Measurements from ENCODE around the gene DMAC2. TPM values are rescaled to one million over a fixed set of nuclear protein-coding genes. Genes with fewer than 3 reads are reported as not detected.

DMAC2 gene
- total RNA-seq, 1 experiment from 2014 or later, result 77.6 TPM

DNA sequence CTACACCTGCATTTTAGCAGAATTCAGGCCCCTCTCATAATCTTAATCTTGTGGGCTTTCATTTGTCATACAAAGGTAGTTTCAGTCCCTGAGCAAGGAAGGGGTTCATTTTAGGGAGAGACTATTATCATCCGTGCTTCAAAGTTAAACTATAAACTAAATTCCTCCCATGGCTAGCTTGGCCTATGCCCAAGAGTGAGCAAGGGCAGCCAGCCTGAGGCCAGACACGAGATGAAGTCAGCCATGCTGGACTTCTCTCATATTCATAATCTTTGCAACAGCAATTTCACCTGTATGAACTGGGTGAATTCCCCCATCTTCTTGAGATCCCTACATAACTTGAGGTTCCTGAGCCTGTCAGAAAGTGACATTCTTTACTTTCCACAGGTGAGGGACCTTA, 16.2 kb upstream of the DMAC2 start:
- Mint-ChIP-seq H3K27ac (no peak overlapping the region), H3K4me1 (no peaks in the 10 kb centered on the region), H3K36me3 (no peaks in the 10 kb centered on the region), H3K9me3 (peaks cover 15% of the 10 kb centered on the region), H3K27me3 (ENCODE audit: low read depth) (peaks cover 55% of the 10 kb centered on the region), H3K4me3 (no peak overlapping the region)
- no peak for DNase-seq (ENCODE audit: low spot score)
- no peak for ATAC-seq
- ChIA-PET CTCF (interaction anchor here (2.4 to 3.1 kb wide), 2 partner anchors 107 to 115 kb away, joined by 12 read pairs; no protein-coding TSS in a partner anchor), POLR2A (no interaction called here)
- TF ChIP-seq TEAD4 (CRISPR knock-in tag; IDR thresholded peaks at IDR 0.05) (no peak), EMX1 (CRISPR knock-in tag; IDR thresholded peaks at IDR 0.05) (no peak), NFE2L1 (CRISPR knock-in tag; IDR thresholded peaks at IDR 0.05) (no peak), ZNF263 (CRISPR knock-in tag; IDR thresholded peaks at IDR 0.05; ENCODE audit: low read depth) (no peak), CREM (CRISPR knock-in tag; IDR thresholded peaks at IDR 0.05) (no peak), ZNF317 (CRISPR knock-in tag; IDR thresholded peaks at IDR 0.05; ENCODE audit: borderline replicate concordance, low read depth) (no peak), ZNF671 (CRISPR knock-in tag; IDR thresholded peaks at IDR 0.05) (no peak)
- TF ChIP-seq, protein P1, sequence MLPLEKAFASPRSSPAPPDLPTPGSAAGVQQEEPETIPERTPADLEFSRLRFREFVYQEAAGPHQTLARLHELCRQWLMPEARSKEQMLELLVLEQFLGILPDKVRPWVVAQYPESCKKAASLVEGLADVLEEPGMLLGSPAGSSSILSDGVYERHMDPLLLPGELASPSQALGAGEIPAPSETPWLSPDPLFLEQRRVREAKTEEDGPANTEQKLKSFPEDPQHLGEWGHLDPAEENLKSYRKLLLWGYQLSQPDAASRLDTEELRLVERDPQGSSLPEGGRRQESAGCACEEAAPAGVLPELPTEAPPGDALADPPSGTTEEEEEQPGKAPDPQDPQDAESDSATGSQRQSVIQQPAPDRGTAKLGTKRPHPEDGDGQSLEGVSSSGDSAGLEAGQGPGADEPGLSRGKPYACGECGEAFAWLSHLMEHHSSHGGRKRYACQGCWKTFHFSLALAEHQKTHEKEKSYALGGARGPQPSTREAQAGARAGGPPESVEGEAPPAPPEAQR (CRISPR knock-in tag; IDR thresholded peaks at IDR 0.05), result no peak
- TF ChIP-seq, protein P2, sequence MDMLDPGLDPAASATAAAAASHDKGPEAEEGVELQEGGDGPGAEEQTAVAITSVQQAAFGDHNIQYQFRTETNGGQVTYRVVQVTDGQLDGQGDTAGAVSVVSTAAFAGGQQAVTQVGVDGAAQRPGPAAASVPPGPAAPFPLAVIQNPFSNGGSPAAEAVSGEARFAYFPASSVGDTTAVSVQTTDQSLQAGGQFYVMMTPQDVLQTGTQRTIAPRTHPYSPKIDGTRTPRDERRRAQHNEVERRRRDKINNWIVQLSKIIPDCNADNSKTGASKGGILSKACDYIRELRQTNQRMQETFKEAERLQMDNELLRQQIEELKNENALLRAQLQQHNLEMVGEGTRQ (CRISPR knock-in tag; IDR thresholded peaks at IDR 0.05), result no peak

DNA sequence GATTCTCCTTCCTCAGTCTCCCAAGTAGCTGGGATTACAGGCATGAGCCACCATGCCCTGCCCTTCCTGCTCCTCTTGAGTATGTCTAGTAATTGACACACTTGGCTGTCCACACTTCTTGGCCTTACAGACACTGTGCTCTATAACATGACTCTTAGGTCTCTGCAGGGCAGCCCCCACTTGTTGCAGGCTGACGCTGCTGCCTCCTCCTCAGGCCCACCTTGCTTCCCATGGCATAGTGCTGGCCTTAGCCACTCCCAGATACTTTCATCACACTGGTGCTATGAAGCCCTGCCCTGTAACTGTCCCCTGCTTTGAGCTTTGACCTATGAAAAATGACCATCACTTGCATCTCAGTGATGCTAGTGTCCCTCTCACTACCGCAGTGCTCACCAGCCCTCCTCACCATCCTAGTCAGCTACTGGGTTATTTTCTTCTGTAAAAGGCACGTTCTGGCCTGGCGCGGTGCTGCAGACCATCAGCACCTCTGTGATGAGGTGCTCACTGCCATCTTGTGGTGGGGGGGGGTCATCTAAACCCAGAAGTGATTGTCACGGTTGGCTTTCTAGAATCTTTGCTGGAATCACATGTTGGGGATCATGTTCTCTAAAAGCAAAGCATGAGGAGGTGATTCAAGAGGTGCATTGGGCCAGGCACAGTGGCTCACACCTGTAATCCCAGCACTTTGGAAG, 13.0 kb upstream of the DMAC2 start:
- peaks cover 3% of the 10 kb centered on the region for H3K4me1 Mint-ChIP-seq
- H3K4me3 Mint-ChIP-seq, result no peak overlapping the region
- H3K36me3 Mint-ChIP-seq, result no peaks in the 10 kb centered on the region
- ATAC-seq (peak; percentile 15; the same call in 1 of the 2 replicates), DNase-seq (ENCODE audit: low spot score) (no peak)
- peaks cover 69% of the 10 kb centered on the region for H3K27me3 Mint-ChIP-seq (ENCODE audit: low read depth)
- ChIA-PET POLR2A (no interaction called here), CTCF (interaction anchor here (0.8 to 10.4 kb wide), 3 partner anchors 13 to 120 kb away, joined by 3 to 310 read pairs (median 4); partner anchors contain the start of gene DMAC2)
- TF ChIP-seq ZNF138 (CRISPR knock-in tag; conservative IDR thresholded peaks at IDR 0.05) (no peak), RORB (CRISPR knock-in tag; IDR thresholded peaks at IDR 0.05) (no peak), OVOL2 (CRISPR knock-in tag; IDR thresholded peaks at IDR 0.05; ENCODE audit: borderline replicate concordance) (no peak), MXD4 (CRISPR knock-in tag; IDR thresholded peaks at IDR 0.05; ENCODE audit: borderline replicate concordance) (no peak), EMX1 (CRISPR knock-in tag; IDR thresholded peaks at IDR 0.05) (no peak), TEAD1 (CRISPR knock-in tag; IDR thresholded peaks at IDR 0.05) (no peak), SP1 (CRISPR knock-in tag; conservative IDR thresholded peaks at IDR 0.05) (no peak), ZNF396 (CRISPR knock-in tag; IDR thresholded peaks at IDR 0.05; ENCODE audit: borderline replicate concordance) (no peak), SOX15 (CRISPR knock-in tag; IDR thresholded peaks at IDR 0.05) (no peak), ELF4 (CRISPR knock-in tag; IDR thresholded peaks at IDR 0.05; ENCODE audit: low read depth) (no peak)
- TF ChIP-seq, protein P3, sequence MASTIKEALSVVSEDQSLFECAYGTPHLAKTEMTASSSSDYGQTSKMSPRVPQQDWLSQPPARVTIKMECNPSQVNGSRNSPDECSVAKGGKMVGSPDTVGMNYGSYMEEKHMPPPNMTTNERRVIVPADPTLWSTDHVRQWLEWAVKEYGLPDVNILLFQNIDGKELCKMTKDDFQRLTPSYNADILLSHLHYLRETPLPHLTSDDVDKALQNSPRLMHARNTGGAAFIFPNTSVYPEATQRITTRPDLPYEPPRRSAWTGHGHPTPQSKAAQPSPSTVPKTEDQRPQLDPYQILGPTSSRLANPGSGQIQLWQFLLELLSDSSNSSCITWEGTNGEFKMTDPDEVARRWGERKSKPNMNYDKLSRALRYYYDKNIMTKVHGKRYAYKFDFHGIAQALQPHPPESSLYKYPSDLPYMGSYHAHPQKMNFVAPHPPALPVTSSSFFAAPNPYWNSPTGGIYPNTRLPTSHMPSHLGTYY (CRISPR knock-in tag; IDR thresholded peaks at IDR 0.05), result no peak
- TF ChIP-seq, protein P2 (CRISPR knock-in tag; IDR thresholded peaks at IDR 0.05), result no peak
- TF ChIP-seq, protein P4, sequence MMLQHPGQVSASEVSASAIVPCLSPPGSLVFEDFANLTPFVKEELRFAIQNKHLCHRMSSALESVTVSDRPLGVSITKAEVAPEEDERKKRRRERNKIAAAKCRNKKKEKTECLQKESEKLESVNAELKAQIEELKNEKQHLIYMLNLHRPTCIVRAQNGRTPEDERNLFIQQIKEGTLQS (CRISPR knock-in tag; conservative IDR thresholded peaks at IDR 0.05), result no peak
- H3K9me3 Mint-ChIP-seq, result no peaks in the 10 kb centered on the region
- H3K27ac Mint-ChIP-seq, result no peak overlapping the region
